ENCODE data around the gene MACROH2A2. TPM values are rescaled to one million over a fixed set of nuclear protein-coding genes. Genes with fewer than 3 reads are reported as not detected.
"Not testable (repeated sequence)": the region's sequence is repeated elsewhere in the genome, so short reads cannot be mapped to it uniquely, and the experiment has no call there.

MACROH2A2 gene
- total RNA-seq, 2 donors from 2014 or later, result 2.0 to 6.3 TPM

- DNase-seq (ENCODE audit: low spot score in 2 of 2) (no peak), ATAC-seq (no peak)
- Mint-ChIP-seq H3K36me3 (peaks cover 3 to 6% of the 10 kb centered on the region in 2 donors), H3K9me3 (no peaks in the 10 kb centered on the region), H3K27ac (peak overlapping the region; percentile 92 to 95)
Measured at GRCh38 chr10:70147259-70147625, 94.6 kb downstream of the MACROH2A2 start.

GRCh38 chr10:70148516-70148915 lies 95.9 kb downstream of the MACROH2A2 start:
- Mint-ChIP-seq H3K36me3 (peaks cover 9 to 10% of the 10 kb centered on the region in 2 donors), H3K9me3 (no peaks in the 10 kb centered on the region), H3K27ac (peak overlapping the region in 1 of 2 donors; percentile 64)
- no peak for DNase-seq (ENCODE audit: low spot score in 2 of 2)
- no peak for ATAC-seq

- no peaks in the 10 kb centered on the region for H3K9me3 Mint-ChIP-seq
- no peak for DNase-seq (ENCODE audit: low spot score in 2 of 2)
- no peak for ATAC-seq
- H3K27ac Mint-ChIP-seq, result peak overlapping the region; percentile 22 to 58
- peaks cover 19 to 32% of the 10 kb centered on the region in 2 donors for H3K36me3 Mint-ChIP-seq
Measured at GRCh38 chr10:70155255-70155838, 102.7 kb downstream of the MACROH2A2 start.

GRCh38 chr10:70158113-70158512 lies 105.5 kb downstream of the MACROH2A2 start:
- no peak for ATAC-seq
- H3K9me3 Mint-ChIP-seq, result no peaks in the 10 kb centered on the region

GRCh38 chr10:70159366-70159765 lies 106.7 kb downstream of the MACROH2A2 start:
- not testable (repeated sequence) for DNase-seq (ENCODE audit: low spot score in 2 of 2); ATAC-seq; H3K9me3 Mint-ChIP-seq
- H3K27ac Mint-ChIP-seq, result peak overlapping the region in 1 of 2 donors; percentile 30
- H3K36me3 Mint-ChIP-seq, result peaks cover 15 to 44% of the 10 kb centered on the region in 2 donors

More at GRCh38 chr10:70158113-70158512, 105.5 kb downstream of the MACROH2A2 start:
- no peak for DNase-seq (ENCODE audit: low spot score in 2 of 2)
- peaks cover 15 to 42% of the 10 kb centered on the region in 2 donors for H3K36me3 Mint-ChIP-seq
- no peak overlapping the region for H3K27ac Mint-ChIP-seq

GRCh38 chr10:70160798-70161197 lies 108.2 kb downstream of the MACROH2A2 start:
- Mint-ChIP-seq H3K9me3 (no peaks in the 10 kb centered on the region), H3K36me3 (peaks cover 9 to 48% of the 10 kb centered on the region in 2 donors), H3K27ac (peak overlapping the region; percentile 72 to 89)
- ATAC-seq, result no peak
- DNase-seq (ENCODE audit: low spot score in 2 of 2), result no peak

Other genes starting within 250 kb of the MACROH2A2 start
- gene AIFM2, start 80.0 kb downstream of the MACROH2A2 start, total RNA-seq, result 10 to 100 TPM in 1 of 2 donors, 1 to 10 TPM in 1; 5.1 to 10.5 TPM
- 10 to 100 TPM in 1 of 2 donors, 1 to 10 TPM in 1; 6.4 to 15.4 TPM for gene TYSND1, start 93.9 kb downstream of the MACROH2A2 start, total RNA-seq
- gene SAR1A, start 117.7 kb downstream of the MACROH2A2 start, total RNA-seq, result 100 to 1,000 TPM in 1 of 2 donors, 10 to 100 TPM in 1; 76.2 to 105 TPM
- 100 to 1,000 TPM; 233 to 258 TPM for gene PPA1, start 180.6 kb downstream of the MACROH2A2 start, total RNA-seq
- gene NPFFR1, start 231.2 kb downstream of the MACROH2A2 start, total RNA-seq, result not detected

Measured in activated naive CD4-positive, alpha-beta T cell treated with anti-CD3 and anti-CD28 coated beads, Interleukin-2, amount 50 U/mL, for 72 hours (primary cell).